ENCODE results near the gene HPCA.
A peak's percentile ranks its signal among the peaks of the same experiment; 100 is the strongest.

Gene HPCA

DNA sequence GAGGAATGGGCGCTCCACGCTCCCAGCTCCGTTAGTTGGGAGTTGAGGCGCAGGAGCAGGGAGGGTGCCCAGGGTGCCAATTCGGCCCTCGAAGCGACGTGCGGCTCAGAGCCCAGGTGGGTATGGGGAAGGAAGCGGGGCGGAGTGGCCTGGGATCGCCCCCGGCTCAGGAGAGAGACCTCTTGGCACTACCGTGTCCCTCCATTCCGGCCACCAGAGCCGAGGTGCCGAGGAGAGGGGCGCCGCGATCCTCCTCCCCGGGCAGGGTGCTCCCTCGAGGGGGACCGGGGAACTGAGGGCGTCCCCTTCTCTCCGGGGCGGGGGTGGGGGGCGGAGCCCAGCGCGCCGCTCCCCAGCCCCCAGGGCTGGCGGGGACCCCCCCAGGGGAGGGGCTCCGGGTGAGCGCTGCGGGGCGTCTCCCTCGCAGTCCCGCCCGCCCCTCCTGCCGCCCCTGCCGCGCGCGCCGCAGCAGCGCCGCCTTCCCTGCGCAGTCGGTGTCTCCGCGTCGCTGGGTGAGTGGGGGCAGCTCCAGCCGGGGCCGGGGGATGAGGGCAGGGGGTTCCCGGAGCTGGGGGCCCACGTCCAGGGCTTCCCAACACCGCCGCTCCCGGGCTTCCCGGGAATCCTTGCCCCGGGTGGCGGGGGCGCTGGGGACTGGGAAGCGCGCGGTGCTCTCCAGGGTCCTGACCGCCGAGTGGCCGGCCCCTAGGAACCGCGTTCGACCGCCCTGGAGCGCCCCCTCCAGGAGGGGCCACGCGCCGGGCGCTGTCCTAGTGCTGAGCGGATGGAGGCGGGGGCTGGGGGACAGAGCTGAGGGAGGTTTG, at the start of gene HPCA:
Gene HPCA, plus strand, starts transcription at position 488 of the 824 bp plus-strand sequence. CDS start 2,408 bp downstream, outside the sequence.
- peak; percentile 31 to 58 for DNase-seq

GRCh38 chr1:32848354-32849063, 37.8 kb upstream of the HPCA start:
- DNase-seq: no peak

DNA sequence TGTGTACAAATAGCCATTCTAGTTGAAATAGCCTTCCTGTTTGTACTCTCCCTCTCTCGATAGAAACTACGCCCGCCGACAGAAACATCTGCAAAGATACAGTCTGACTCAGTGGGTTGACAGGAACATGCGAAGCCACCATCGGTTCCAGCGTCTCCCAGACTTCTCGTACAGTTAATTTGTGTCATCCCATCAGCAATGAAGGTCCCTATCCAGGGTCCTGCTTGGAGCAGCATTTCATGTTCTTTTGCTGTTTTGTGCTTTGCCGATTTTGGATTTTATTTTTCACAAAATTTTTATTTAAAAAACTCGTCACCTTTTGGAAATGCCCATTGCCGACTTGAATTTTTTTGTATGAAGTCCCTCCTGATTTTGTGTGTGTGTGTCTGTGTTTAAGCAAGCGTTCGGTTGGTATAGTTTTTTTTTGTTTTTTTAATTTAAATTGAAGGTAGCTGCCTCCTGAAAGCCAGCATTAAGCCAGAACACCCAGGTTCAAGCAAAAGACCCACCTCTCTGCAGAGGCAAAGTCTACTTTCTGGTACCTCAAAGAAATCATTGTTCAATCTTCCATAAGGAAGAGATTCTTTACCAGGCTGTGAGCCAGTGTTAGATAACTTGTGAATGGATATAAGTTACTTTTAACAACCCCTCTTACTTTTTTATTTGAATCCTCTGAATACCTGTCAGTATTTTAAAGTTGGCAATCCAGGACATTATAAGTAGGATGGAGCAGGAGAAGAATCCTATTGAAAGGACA, 30.3 kb upstream of the HPCA start:
- no peak for DNase-seq

- no peak for DNase-seq
Measured at GRCh38 chr1:32858136-32858535, 28.2 kb upstream of the HPCA start.

GRCh38 chr1:32858791-32859190, 27.5 kb upstream of the HPCA start:
- no peak for DNase-seq

- no peak for DNase-seq
Measured at GRCh38 chr1:32859915-32860314, 26.4 kb upstream of the HPCA start.

GRCh38 chr1:32860566-32860965, 25.7 kb upstream of the HPCA start:
- DNase-seq: no peak

DNA sequence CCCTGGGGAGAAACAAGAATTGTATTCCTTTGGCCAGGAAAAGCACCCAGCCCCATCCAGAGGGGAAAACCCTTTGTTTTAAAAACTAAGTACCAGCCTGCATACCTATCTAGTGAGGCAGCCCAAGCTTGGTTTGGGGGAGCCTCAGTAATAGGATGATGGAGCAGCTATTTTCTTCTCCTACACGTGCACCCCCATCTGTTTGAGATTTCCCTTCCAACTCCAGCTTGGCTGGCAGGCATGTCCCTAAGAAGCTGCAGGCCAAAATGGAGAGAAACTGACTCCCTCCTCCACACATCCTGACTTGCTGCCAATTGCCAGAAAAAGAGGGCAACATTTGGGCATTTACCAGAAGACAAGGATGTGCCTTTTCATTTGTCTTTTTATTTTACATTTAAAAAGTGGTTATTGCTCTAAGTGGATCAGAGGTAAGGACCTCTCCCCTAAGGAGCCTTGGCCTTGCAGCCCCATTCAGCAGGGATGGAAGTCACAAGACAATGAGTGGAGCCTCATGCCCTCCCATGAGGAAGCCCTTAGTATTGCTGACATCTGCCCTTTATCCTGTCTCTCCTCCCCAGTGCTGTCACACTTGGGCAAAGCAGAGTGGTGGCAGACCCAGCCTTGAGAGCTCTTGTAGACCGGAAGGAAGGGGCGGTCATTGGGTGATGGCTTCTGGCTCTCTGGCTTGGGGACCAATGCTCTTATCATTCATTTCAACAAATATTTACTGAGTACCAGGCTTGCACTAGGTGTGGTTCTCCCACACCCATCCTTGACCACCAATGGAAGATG, 24.2 kb upstream of the HPCA start:
- DNase-seq: no peak

DNA sequence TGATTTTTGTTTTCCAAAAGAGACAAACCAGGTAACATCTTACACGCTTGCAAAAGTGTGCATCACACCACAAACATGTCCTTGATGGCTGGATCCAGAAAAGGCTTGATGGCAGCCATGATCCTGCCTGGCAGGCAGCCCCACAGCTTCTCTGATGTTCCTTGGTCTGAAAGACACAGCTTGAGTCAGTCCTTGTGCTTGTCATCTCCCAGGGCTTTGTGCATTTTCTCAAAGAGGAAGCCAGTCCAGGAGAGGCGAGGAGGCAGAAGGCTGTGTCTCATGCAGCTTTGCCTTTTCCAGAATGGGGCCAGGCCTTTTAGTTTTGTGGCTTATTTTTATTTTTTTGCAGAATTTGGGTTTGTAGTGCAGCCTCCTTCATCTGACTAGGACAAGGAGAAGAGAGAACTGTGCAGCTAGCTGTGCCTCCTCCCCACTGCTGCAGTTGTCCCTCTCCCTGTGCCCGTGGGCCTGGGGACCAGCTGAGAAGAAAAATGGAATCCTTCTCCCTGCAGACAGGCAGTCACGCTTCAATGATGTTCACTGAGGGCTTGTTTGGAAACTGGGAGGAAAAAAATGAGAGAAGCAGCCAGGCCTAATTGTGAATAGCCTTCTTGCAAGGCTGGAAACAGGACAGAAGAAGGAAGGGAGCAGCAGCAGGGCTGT, 22.9 kb upstream of the HPCA start:
- DNase-seq: no peak

DNA sequence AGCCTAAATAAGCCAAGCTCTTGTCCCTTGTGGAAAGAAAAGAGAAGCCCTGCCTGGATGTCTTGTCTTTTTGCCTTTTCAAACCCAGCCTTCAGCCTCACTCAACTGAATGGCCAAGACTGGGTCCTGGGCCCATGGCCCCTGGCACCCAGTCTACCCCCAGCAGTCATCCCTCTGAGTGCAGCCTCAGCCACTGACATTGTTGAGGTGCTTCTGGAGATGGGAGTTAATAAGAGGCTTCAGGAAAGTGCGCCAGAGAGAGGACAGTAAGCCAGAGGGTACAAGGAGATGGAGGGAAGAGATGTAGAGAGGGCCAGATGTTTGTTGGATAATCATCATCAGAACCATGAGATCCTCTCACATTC, 22.4 kb upstream of the HPCA start:
- no peak for DNase-seq

DNA sequence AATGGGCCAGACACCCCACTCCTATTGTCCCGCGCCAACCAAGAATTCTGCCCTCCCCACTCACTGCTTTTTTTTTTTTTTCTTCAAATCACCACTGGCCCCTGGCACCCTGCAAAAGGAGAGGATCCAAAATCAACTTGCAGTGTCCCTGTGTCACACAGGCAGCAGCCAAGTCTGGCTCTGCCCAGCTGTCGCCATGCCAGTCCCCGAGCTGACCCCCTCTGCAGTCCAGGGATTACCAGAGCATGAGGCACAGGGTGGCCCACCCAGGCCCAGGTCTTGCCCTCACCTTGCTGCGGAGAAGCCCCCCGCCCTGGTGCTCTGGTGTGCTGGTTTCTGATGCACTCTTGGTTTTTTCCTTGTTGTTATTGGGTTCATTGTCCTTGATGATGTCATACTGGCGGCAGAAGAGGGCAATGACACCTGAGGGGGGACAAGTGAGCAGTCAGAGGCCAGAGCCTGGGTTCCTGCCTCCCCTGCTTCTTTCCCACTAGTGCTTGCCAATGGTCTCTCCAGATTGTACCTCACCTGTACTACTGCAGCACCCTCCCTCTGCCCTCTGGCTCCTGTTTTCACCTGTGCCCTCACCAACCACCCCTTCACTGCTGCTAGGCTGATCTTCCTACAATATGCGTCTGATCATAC, 21.8 kb upstream of the HPCA start:
- DNase-seq: no peak

- no peak for DNase-seq
Measured at GRCh38 chr1:32865639-32866405, 20.5 kb upstream of the HPCA start.

GRCh38 chr1:32867151-32867550, 19.1 kb upstream of the HPCA start:
- DNase-seq: no peak

DNA sequence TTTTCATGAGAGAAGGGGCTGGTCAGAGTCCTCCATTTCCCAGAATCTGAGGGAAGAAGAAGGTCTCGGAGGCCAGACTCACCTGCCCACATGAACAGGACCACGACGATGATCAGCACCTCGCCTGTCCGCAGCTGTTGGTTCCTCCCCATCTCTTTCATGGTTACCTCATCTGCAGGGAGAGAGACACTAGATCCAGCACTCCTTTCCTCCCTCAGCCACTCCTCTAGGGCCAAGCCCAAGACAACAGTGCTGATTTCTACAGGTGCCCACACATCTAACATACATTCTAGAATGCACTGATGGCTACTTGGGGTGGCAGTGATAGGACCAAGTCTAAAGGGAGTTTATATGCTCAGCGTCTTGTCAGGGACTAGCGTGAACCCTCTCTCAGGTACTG, 18.6 kb upstream of the HPCA start:
- DNase-seq: no peak

- DNase-seq: no peak
Measured at GRCh38 chr1:32868085-32868484, 18.2 kb upstream of the HPCA start.

- no peak for DNase-seq
Measured at GRCh38 chr1:32868806-32869455, 17.4 kb upstream of the HPCA start.

GRCh38 chr1:32869923-32870614, 16.2 kb upstream of the HPCA start:
- DNase-seq: no peak

DNA sequence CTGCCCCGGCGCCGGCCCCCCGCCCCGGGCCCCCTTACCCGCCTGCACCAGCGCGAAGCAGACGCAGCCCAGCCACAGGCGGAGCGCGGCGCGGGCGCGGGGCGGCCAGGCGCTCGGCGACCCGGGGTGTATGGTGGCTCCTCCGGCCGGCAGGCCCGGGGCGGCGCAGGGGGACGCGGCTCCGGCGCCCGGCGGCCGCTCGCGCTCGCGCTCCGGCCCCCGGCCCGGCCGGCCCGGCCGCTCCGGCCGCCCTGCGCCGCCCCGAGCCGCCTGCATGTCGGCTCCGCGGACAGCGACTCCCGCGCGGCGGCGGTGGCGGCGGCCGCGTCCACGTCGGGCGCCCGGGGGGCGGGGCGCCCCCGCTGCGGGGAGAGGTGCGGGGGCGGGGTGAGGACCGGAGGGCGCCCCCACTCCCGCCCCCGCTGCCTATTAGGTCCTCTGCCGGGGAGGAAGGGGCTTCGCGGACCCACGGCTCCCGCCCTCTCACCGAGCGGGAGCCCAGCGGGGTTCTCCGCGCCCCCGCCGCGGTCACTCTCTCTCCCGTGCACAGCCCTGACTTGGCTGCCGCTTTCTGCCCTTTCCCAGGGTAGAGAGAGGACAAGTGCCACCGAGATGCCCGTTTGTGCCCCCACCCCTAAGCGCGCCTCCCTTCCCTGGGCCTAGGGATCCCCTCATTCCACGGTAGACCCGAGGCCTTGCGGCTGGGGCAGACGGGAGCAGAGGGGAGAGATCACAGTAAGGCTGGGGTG, 15.5 kb upstream of the HPCA start, which contains the start of gene FNDC5:
Gene FNDC5, minus strand, starts transcription at position 298 of the 749 bp plus-strand sequence.
- no peak for DNase-seq

Measured in stimulated activated CD4-positive, alpha-beta T cell treated with anti-CD3 and anti-CD28 coated beads, Interleukin-2, amount 100 ng/mL, for 24 hours (primary cell).